HG03097 (cell line): ENCODE results near the gene RGS10.

Source experiments
- ATAC-seq: cut with Tn5 transposase; IDR thresholded peaks from one replicate; pipeline ENCODE4 v1.9.1; 2021; ENCODE audit not compliant: unreplicated experiment, low FRiP score

RGS10 gene

DNA sequence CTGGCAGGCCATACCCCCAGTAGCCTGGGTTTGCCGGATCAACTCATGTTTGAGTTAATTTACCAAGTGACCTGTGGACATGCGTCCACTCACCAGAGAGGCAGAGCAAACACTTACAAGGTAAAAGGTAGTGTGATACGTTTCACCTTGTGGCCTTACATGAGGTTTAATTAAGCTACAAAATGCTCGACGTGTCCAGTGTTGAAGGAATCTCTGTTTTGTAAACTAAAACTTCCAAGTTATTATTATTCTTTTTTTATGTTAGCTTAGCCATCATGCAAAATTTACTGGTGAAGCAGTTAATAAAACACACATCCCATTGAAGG is 42.9 kb downstream of the RGS10 start:
- ATAC-seq = no peak

DNA sequence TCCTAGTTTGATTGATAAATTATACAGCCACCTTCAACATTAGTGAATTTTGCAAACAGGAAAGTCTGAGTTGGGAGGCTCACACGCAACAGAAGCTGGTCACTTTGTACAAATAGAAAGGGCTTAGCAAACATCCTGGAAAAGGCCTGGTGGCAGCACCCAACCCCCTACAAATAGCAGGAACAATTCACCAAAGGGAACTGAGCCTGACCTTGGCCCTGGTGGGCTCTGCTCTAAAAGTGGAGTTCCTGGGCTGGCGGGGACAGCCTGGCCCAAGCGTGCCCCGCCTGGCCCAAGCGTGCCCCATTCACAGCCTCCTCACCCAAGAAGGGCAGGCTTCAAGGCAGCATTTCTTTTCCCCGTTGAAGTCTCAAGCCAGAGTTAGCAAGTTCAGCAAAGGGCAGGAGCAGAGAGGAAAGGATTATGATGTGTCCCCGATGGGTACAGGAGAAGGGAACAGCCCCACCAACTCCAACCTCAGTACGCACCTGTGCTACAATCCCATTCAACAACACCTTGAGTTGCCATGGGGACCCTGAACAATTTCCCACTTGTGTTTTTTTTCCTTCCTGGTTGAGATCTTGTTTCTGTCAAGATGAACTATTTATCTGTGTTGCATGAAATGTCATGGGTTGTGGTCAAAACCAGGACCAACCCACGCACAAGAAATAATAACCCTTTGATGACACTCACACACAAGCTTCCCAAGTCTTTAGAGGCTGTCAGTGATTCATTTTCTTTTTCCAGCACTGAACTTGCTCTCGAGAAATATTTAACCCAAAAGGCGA is 43.4 kb downstream of the RGS10 start:
- no peak for ATAC-seq

DNA sequence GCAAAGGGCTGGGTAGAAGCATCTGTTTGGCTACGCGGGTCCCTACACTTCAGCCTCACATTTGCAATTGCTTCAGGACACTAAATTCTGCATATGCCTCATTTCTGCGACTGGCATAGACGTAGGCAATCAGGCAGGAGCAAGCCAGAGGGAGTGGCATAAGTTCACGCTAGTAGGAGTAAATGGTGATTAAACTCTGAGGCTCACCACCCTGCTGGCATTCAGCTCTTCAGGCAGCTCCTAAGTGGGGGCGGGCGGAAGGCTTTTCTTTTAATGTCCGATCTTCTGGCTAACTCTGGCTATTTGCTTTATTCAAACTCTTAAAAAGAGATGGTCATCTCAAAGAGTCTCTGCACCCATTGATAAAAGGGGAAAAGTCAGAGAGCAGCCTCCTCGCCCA is 45.3 kb downstream of the RGS10 start:
- no peak for ATAC-seq

DNA sequence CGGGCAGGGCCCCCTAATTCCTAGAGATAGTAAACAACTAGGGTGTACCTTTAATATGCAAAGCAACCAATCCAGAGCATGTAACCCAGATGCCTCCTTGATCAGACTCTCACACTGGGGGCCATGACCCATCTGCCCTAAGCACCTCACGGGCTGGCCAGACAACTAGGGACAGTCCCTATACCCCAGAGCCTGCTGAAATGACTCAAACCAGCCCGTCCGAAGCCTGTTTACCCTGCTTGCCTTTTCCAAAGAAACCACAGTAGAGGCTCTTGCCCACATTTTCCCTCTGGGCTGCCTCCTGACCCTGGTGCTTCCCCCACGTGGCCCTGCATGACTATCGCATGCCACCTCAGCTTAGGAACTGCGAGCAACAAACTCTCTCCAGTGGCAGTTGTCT is 46.2 kb downstream of the RGS10 start:
- peak; percentile 75 for ATAC-seq

DNA sequence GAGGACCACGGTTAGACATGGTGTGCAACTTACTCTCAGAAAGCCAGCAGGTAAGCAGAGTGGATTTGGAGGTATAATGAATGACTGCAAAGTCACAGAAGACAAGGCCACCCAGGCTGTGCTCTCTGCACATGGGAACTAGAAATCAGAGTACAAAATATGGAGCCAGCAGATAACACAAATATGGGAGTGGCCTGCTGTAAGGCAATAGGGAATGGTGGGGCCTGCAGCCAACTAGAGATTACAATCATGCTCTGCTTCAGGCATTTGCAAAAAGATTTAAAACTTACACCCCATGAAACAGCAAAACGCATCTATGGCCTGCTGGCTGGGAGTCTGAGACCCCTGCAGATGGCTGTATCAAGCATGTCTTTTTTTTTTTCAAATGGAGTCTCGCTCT is 47.0 kb downstream of the RGS10 start:
- ATAC-seq = no peak

DNA sequence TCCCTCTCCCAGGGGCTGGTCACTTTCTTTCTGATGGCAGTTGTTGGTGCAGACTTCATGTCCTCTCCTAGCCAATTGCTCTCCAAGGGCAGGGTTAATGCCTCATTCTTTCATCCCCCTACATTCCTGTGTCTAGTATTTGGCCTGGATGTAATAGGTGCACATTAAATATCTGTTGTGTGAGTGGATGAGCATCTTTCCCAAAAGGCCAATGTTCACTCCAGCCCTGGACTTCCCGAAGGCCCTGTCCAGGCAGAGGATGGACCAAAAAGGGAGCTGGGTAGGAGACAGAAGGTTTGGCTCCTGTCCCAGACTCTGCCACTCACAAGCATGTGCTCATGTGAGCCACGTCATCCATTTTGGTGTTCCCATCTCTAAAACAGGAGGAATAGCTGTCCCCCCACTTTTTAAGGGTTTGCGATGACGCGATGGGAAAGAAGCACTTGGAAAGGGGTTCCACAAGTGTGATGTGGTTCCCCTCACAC is 47.5 kb downstream of the RGS10 start:
- no peak for ATAC-seq

DNA sequence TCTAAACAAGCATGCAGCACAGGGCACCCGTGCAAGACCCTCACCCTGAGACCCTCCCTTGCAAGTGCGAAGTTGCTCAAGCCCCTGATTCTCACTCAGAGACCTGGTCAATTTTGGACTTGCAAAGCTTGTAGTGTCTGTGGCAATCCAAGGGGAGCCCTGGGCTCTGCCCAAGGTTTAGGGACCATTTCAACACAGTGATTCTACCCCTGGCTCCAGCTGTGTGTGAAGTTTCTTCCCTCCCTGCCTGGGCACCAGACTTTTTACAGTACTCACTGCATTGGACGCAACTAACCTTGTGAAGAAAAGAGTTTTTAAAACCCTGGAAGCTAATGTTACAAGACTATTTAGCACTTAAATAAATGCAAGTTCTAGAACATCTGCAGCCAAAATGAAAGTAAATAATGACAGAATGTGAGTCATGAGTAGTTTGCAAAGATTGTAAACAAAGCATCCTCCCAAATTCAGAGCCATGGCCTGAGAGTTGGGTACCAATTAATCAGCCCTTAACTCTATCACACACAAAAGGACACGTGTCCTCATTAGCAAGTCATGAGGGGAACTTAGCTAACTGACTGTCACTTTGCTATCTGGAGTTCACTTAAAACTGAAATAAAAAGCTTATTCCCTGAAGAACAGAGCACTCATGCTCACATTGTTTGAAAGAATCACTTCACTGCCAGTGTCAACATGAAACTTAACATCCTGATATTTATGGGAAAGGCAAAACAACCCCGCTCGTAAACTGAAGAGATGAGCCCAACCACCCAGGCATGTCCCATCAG is 48.1 kb downstream of the RGS10 start:
- ATAC-seq = no peak

DNA sequence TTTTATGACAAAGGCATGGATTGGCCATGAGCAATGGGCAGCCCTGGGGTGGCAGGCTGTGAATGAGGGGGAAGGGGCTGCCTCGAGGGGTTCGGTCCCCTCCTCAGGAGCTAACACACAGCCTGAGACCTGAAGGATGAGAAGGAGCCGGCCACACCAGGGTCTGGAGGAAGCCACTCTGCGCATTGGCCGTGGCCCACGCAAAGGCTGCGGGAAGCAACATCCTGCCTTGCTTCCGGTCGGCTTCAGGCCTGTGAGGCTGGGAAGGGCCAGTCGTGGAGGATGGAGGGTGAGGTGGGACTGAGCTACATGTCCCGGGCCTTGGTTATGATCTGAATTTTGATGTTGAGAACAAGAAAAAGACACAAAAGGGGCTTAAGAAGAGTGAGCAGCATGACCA is 49.4 kb downstream of the RGS10 start:
- ATAC-seq = no peak

DNA sequence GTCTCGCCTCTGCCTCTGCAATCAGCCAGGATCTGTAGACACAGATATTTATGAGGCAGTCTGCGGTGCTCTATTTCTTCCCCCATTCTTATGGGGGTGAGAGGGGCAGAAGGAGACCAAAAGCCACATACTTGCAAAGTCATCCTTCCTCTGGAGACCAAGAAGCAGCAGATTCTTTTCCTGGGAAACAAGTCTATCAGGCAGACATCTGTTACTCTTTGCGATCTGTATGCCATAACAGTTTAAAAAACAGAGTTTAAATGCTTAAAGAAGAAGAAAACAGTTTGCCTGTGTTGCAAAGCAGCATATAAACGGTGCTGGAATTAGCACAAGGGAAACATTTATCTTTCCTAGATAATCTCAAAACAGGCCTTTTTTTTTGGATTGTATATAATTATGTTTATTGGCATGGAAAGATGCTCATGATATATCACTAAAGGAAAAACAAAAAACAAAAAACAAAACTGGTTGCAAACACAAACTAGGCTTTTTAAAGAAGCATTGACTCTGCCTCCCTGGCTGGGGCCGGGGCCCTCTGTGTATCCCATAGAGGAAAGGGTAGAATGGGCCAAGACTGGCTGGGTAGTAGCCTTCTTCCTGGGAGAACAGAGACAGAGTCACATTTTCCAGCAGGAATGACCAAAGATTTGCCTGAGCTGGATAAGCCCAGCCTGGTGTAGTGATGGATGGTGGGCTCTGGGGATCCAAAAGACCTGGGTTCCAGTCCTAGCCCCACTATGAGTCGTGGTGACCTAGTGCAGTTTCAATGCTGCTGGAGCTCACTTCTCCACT is 50.4 kb downstream of the RGS10 start:
- no peak for ATAC-seq

DNA sequence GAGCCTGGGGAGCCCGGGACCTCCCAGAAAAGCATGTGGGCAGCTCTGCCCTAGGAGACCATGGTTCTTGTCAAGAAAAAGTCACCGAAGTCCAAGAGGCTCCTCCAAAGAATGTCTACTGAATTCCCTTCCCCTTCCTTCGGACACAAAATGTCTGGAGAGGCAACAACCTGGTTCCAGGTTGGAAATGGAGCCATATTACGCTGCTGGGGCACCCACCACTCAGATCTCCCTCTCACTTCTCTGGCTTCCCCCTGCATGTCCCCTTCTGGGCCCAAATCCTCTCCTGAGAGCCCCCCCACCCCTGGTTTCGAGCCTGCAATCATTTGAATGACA is 52.6 kb downstream of the RGS10 start:
- no peak for ATAC-seq

DNA sequence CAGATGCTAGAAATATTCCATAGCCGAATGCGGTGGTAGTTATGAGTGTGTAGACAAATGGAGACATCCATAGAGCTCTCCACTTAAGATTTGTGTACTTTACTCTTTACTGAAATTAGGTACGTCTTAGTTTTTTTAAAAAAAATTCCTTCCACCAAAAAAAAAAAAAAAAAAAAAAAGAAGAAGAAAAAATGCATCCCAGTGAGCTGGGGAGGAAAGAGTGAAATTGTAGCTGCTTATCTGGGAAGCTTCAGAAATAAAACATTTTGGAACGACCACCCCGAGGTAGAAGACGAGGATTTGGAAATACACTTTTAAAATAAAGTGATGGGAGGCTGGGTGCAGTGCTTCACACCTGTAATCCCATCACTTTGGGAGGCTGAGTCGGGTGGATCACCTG is 53.8 kb downstream of the RGS10 start:
- no peak for ATAC-seq

DNA sequence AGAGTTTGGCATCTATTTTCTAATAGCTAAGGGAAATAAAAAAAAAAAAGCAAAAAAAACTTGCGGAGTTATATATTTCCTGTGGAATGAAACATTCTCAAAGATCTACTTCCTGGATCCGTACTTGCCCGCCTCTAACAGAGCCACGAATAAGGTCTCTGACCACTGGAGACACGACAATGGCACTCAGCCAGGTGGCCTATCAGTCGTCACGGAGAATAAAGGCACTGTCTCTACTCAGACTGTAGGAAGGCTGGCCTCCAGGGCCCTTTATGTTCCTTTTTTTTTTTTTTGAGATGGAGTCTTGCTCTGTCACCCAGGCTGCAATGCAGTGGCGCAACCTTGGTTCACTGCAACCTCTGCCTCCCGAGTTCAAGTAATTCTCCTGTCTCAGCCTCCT is 58.7 kb downstream of the RGS10 start:
- ATAC-seq = no peak

DNA sequence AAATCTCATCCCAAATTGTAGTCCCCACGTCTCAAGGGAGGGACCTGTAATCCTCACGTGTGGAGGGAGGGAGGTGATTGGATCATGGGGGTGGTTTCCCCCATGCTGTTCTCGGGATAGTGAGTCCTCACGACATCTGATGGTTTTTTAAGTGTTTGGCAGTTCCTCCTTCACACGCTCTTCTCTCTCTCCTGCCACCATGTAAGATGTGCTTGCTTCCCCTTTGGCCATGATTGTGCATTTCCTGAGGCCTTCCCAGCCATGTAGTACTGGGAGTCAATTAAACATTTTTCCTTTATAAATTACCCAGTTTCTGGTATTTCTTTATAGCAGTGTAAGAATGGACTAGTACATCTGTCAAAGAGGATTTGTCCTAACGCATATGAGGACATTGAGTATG is 59.5 kb downstream of the RGS10 start:
- ATAC-seq = no peak

DNA sequence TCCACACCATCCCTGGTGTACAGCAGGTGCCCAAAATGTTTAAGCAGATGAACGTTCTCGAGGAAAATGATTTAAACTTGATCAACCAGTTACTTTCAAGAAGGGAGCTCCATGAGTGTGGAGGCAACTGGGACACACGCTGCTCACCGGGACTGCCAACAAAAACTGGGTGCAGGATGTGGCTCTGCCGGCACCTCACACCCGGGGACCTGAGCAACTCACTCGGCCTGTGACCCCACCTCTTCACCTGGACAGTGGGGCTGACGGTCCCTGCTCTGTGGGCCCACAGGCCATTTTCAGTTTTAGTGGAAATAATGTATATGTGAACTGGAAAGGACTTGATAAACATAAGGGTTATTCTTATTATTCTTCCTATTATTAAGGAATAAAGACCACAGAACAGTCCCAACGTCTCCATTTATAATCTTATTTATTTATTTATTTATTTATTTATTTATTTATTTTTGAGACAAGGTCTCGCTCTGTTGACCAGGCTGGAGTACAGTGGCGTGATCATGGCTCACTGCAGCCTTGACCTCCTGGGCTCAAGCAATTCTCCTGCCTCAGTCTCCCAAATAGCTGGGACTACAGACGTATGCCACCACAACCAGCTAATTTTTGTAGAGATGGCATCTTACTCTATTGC is 60.6 kb downstream of the RGS10 start:
- no peak for ATAC-seq

DNA sequence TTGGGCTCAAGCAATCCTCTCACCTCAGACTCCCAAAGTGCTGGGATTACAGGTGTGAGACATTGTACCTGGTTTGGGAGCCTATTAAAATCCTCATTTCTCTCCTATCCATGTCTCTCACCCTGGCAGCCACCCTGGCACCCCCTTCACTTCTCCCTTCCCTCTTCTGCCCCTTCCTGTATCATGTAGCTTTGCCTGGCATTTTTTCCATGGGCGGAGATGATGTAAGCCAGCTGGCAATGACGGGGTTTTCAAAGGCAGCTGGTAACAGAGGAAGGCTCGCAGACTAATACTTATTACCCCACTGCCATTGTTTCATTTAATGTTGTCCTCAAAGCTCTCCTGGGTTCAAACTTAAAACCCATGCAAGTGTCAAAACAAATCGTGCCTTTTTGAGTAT is 61.9 kb downstream of the RGS10 start:
- no peak for ATAC-seq

DNA sequence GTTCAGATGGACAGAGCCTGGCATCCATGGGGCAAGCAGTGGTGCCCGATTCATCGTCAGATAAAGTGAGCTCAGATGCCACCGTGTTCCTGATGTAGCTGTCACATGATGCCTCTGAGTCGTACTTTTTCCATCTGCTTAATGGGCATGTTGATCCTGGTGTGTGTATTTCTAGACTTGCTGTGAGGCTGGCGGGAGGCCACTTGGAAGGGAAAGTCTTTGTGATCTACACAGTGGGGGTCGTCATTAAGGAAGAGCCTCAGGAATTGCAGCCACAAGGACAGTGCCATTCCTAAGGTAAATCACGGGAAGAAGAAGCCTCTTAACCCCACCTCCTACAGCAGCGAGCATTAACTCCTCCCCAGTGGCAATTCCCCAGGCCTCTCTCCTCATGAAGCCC is 63.0 kb downstream of the RGS10 start:
- ATAC-seq = no peak

DNA sequence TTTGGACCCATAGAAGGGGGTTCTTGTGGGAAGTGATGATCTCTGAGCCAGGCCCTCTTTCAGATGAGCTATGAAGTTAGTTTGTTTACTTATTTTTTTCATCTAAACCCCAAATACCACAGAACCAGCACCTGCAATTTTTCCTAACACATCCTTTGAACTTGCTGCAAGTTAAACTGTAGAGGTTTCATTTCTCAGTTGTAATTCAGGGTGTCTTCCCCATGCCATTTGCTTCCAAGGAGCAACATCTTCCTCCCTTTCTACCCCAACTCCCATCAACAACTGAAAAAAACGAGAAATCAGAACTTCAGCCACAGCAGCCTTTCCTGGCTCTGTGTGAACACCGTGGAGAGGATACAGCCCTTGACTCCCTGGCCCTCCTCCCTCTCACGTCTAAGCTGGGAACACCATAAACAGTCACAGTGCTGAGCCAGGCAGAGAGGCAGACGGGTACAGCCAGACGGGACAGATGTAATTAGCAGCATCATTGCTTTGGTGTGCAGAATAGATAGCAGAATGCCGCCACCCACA is 63.6 kb downstream of the RGS10 start:
- no peak for ATAC-seq

DNA sequence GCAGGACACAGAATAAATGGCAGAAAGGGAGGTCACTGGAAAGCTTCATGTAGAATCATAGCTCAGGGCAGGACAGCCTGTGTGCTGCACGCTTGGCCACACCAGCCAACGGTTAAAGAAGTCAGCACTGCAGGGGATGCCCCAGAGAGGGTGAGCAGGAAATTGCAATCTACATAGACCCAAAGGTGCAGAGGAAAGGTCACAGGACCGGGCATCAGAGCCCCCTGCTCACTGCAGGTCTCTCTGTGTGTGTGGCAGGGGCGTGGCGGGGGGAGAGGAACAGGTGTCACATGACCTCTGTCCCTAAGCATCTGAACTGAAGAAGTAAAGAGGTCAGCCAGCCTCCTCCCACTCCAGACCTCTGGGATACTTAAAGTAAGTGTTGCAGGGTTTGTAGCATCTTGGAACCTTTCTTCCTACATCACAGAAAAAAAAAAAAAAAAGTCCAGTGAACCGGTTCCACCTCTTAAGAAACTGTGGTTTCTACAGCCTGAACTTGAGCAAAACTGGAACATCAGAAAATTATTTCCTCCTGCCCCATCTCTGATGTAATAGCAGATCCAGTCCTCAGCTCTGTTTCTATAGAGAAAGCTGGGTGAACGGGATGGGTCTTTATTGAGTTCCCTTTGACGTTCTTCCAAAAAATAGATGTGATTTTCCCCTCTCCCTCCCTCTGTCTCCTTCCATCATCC is 64.3 kb downstream of the RGS10 start:
- peak; percentile 78 for ATAC-seq

DNA sequence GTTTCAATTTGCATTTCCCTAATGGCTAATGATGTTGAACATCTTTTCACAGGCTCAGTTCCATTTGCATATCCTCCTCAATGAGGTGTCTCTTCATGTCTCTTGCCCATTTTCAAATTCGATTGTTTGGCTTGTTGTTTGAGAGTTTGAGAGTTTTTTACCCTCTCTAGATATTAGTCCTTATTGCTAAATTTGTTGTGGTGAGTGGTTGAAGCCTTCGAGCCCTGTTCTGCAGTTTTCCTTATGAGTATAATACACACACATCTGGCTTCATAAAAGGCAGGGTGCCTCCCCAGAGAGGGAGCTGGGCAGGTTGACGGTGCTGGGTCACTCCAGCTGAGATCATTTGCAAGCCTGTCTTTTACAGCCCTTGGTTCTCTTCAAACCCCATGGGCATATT is 65.1 kb downstream of the RGS10 start:
- no peak for ATAC-seq

DNA sequence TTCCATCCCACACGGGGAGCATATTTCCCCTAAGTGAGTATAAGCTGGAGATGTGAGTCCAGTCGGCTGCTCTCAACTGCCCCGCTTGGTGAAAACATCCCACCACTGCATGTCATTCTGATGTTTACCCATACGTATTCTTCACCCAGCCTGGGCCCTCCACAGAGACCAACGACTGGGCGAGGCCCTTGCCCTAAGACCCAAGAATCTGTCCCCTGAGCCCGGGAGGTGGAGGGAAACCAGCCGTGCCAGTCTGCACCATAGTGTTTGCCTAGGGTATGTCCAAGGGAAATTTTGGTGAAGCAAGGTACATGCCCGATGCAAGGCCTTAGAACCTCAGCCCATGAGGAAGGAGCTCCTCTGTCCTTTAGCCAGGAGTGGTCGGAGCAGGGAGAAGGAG is 67.9 kb downstream of the RGS10 start:
- no peak for ATAC-seq
